Parathyroid adenoma (tissue), 2 donors: ENCODE data around the gene FAM210B.
A peak's percentile ranks its signal among the peaks of the same experiment; 100 is the strongest.
"Not testable (repeated sequence)": the region's sequence is repeated elsewhere in the genome, so short reads cannot be mapped to it uniquely, and the experiment has no call there.

Experiments used
- H2AFZ ChIP-seq: fragments of 300-600 bp; sonication (generic); one replicate; pipeline ENCODE4 v1.7.0; 2017; ENCODE audit warnings: antibody characterized with exemption, mild to moderate bottlenecking
- H3K27ac ChIP-seq: fragments of 300-600 bp; sonication (generic); one replicate; pipeline ENCODE4 v1.7.0; 2017
- H3K27me3 ChIP-seq: fragments of 300-600 bp; sonication (generic); one replicate; pipeline ENCODE4 v1.7.0; 2017; ENCODE audit warnings: low read length; ENCODE audit not compliant: control insufficient read depth, insufficient read depth
- H3K36me3 ChIP-seq: fragments of 300-600 bp; sonication (generic); one replicate; pipeline ENCODE4 v1.7.0; 2017; ENCODE audit warnings: low read length; ENCODE audit not compliant: control insufficient read depth, insufficient read depth
- H3K4me1 ChIP-seq: fragments of 300-600 bp; sonication (generic); one replicate; pipeline ENCODE4 v1.7.0; 2017; ENCODE audit warnings: control low read depth
- H3K4me2 ChIP-seq: fragments of 300-600 bp; sonication (generic); one replicate; pipeline ENCODE4 v1.7.0; 2017; ENCODE audit warnings: low read length
- H3K4me3 ChIP-seq: fragments of 300-600 bp; sonication (generic); one replicate; pipeline ENCODE4 v1.7.0; 2017; ENCODE audit warnings: low read depth, low read length
- H3K79me2 ChIP-seq: fragments of 300-600 bp; sonication (generic); one replicate; pipeline ENCODE4 v1.7.0; 2017; ENCODE audit warnings: control low read depth
- H3K9ac ChIP-seq: fragments of 300-600 bp; sonication (generic); one replicate; pipeline ENCODE4 v1.7.0; 2017; ENCODE audit warnings: mild to moderate bottlenecking
- H3K9me3 ChIP-seq: fragments of 300-600 bp; sonication (generic); one replicate; pipeline ENCODE4 v1.7.0; 2017; ENCODE audit warnings: low read length; ENCODE audit not compliant: control insufficient read depth
- CTCF ChIP-seq: fragments of 300-600 bp; sonication (generic); IDR thresholded peaks from one replicate; pipeline ENCODE4 v1.7.0; 2017; ENCODE audit warnings: antibody characterized with exemption, mild to moderate bottlenecking
- donor health status: primary hyperparathyroidism.

FAM210B gene

GRCh38 chr20:56400001-56400640, 41.3 kb downstream of the FAM210B start:
- Histone ChIP-seq H3K4me2 (no peak overlapping the region), H3K4me1 (no peaks in the 10 kb centered on the region), H3K9me3 (no peaks in the 10 kb centered on the region), H3K27ac (no peak overlapping the region), H3K9ac (no peak overlapping the region), H3K36me3 (no peaks in the 10 kb centered on the region), H2AFZ (no peak overlapping the region), H3K27me3 (no peaks in the 10 kb centered on the region), H3K79me2 (no peaks in the 10 kb centered on the region), H3K4me3 (no peak overlapping the region)
- TF ChIP-seq CTCF: peak; percentile 78

GRCh38 chr20:56403465-56403864, 44.7 kb downstream of the FAM210B start:
- Histone ChIP-seq H3K27me3 (no peaks in the 10 kb centered on the region), H3K9me3 (no peaks in the 10 kb centered on the region), H3K9ac (no peak overlapping the region), H3K79me2 (no peaks in the 10 kb centered on the region), H3K4me1 (no peaks in the 10 kb centered on the region), H3K4me2 (no peak overlapping the region), H3K27ac (no peak overlapping the region), H3K36me3 (no peaks in the 10 kb centered on the region), H3K4me3 (no peak overlapping the region), H2AFZ (no peak overlapping the region)
- no peak for TF ChIP-seq CTCF

GRCh38 chr20:56405356-56405755, 46.6 kb downstream of the FAM210B start:
- H3K27ac ChIP-seq, H3K27me3 ChIP-seq, H3K9ac ChIP-seq, H3K4me2 ChIP-seq, H3K9me3 ChIP-seq, H3K36me3 ChIP-seq, H3K4me1 ChIP-seq, H3K4me3 ChIP-seq, H3K79me2 ChIP-seq, H2AFZ ChIP-seq: not testable (repeated sequence)

- Histone ChIP-seq H3K27me3 (no peaks in the 10 kb centered on the region), H3K4me1 (no peaks in the 10 kb centered on the region), H3K9ac (no peak overlapping the region), H3K4me2 (no peak overlapping the region), H3K4me3 (no peak overlapping the region), H3K27ac (no peak overlapping the region), H2AFZ (no peak overlapping the region), H3K79me2 (no peaks in the 10 kb centered on the region), H3K9me3 (no peaks in the 10 kb centered on the region), H3K36me3 (no peaks in the 10 kb centered on the region)
- no peak for TF ChIP-seq CTCF
Measured at GRCh38 chr20:56406910-56407309, 48.1 kb downstream of the FAM210B start.

GRCh38 chr20:56409521-56409920, 50.7 kb downstream of the FAM210B start:
- Histone ChIP-seq H2AFZ (no peak overlapping the region), H3K9ac (no peak overlapping the region), H3K36me3 (no peaks in the 10 kb centered on the region), H3K4me3 (no peak overlapping the region), H3K4me2 (no peak overlapping the region), H3K27me3 (no peaks in the 10 kb centered on the region), H3K79me2 (no peaks in the 10 kb centered on the region), H3K9me3 (no peaks in the 10 kb centered on the region), H3K4me1 (no peaks in the 10 kb centered on the region), H3K27ac (no peak overlapping the region)
- no peak for TF ChIP-seq CTCF
